Colonic mucosa (tissue), 4 donors: Measurements from ENCODE around the gene ABLIM2. TPM values are rescaled to one million over a fixed set of nuclear protein-coding genes. Genes with fewer than 3 reads are reported as not detected.

Source experiments
- DNase-seq: peaks from one replicate; pipeline ENCODE4 v3.0.0-alpha.2; 2020
- H3K27ac ChIP-seq: fragments of 200-600 bp; one replicate; pipeline ENCODE4 v1.8.0; 2021
- H3K27me3 ChIP-seq: fragments of 200-600 bp; one replicate; pipeline ENCODE4 v1.8.0; 2021
- H3K36me3 ChIP-seq: fragments of 200-600 bp; one replicate; pipeline ENCODE4 v1.8.0; 2021
- H3K4me1 ChIP-seq: fragments of 200-600 bp; one replicate; pipeline ENCODE4 v1.8.0; 2021; ENCODE audit warnings: mild to moderate bottlenecking
- H3K4me3 ChIP-seq: fragments of 200-600 bp; one replicate; pipeline ENCODE4 v1.8.0; 2021
- H3K9ac ChIP-seq, 2 donors: one replicate each; pipeline ENCODE4 v1.7.0; 2013; ENCODE audit warnings: control low read depth in 2 of 2, low read depth in 2 of 2, low read length in 2 of 2
- H3K9me3 ChIP-seq: fragments of 200-600 bp; one replicate; pipeline ENCODE4 v1.8.0; 2021
- intact Hi-C: fragments of 100-400 bp; cut with DNase I; formaldehyde crosslinking; loops from one replicate; pipeline ENCODE4 v1.14.1; 2022
- total RNA-seq, 2 donors: library from RNA; stranded (reverse); fragmentation: NEBNext Ultra II Directional in 1 of 2; extraction: Animal tissue kit (Norgen Biotek cat#: 25700) in 1 of 2; gene quantifications; one replicate each; pipeline ENCODE4 v1.2.1, GENCODE V29; 2021
- TF ChIP-seq, protein P1 (sequence below): fragments of 200-600 bp; IDR thresholded peaks from one replicate; pipeline ENCODE4 v1.8.0; 2022; ENCODE audit warnings: antibody characterized with exemption, mild to moderate bottlenecking
- donor health status: healthy.
- donor health status: DM: no; HTN: no; CAD: no.
- donor health status: DM: no; HTN: no; CAD: no.

The ABLIM2 gene
- total RNA-seq, 2 donors from 2014 or later = 11.1 to 11.5 TPM

DNA sequence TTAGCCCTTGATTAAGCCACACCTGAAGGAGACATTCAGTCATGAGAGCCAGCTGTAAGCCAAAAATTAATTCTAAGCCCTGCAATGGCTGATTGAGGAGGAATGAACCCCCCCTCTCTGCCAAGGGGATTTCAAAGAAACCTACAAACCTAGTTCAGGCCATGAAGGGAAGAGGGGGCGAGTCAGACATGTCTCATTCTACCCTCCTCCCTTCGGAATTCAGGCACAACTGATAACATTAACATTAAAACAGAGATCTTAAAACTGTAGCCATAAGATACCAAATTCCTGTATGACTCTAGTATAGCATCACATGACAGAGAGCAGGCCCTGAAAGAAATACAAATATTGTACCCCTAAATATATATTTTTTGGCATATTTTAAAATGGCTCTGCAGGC lies 178.6 kb downstream of the ABLIM2 start:
- no peaks in the 10 kb centered on the region for H3K36me3 ChIP-seq
- TF ChIP-seq, protein P1, sequence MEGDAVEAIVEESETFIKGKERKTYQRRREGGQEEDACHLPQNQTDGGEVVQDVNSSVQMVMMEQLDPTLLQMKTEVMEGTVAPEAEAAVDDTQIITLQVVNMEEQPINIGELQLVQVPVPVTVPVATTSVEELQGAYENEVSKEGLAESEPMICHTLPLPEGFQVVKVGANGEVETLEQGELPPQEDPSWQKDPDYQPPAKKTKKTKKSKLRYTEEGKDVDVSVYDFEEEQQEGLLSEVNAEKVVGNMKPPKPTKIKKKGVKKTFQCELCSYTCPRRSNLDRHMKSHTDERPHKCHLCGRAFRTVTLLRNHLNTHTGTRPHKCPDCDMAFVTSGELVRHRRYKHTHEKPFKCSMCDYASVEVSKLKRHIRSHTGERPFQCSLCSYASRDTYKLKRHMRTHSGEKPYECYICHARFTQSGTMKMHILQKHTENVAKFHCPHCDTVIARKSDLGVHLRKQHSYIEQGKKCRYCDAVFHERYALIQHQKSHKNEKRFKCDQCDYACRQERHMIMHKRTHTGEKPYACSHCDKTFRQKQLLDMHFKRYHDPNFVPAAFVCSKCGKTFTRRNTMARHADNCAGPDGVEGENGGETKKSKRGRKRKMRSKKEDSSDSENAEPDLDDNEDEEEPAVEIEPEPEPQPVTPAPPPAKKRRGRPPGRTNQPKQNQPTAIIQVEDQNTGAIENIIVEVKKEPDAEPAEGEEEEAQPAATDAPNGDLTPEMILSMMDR = no peak
- intact Hi-C loops = no loop called here
- no peaks in the 10 kb centered on the region for H3K9me3 ChIP-seq
- no peak overlapping the region for H3K4me3 ChIP-seq
- H3K9ac ChIP-seq = peak overlapping the region in 1 of 2 donors; percentile 28
- peak overlapping the region; percentile 88 for H3K27ac ChIP-seq
- no peak for DNase-seq
- no peaks in the 10 kb centered on the region for H3K27me3 ChIP-seq
- peaks cover 17% of the 10 kb centered on the region for H3K4me1 ChIP-seq

DNA sequence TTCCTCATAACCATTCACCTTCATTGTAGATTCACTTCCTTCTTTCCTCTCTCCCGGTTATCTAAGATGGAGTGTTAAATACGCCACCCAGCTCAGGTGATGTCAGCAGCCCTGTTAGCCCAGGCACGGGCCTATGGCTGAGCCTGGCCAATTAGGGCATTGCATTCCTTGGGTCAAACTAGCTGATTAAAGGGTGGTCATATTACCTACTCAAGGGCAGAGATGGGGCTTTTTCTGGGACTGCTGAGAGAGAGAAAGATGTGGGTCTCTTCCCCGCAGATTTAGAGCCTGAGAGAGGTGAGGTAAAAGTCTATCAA lies 179.0 kb downstream of the ABLIM2 start:
- intact Hi-C loops = no loop called here
- TF ChIP-seq, protein P1 = no peak
- Histone ChIP-seq H3K4me3 (no peak overlapping the region), H3K27me3 (no peaks in the 10 kb centered on the region), H3K9me3 (no peaks in the 10 kb centered on the region), H3K9ac (peak overlapping the region in 1 of 2 donors; percentile 82), H3K36me3 (no peaks in the 10 kb centered on the region), H3K27ac (peak overlapping the region; percentile 88), H3K4me1 (peaks cover 17% of the 10 kb centered on the region)
- DNase-seq = no peak

DNA sequence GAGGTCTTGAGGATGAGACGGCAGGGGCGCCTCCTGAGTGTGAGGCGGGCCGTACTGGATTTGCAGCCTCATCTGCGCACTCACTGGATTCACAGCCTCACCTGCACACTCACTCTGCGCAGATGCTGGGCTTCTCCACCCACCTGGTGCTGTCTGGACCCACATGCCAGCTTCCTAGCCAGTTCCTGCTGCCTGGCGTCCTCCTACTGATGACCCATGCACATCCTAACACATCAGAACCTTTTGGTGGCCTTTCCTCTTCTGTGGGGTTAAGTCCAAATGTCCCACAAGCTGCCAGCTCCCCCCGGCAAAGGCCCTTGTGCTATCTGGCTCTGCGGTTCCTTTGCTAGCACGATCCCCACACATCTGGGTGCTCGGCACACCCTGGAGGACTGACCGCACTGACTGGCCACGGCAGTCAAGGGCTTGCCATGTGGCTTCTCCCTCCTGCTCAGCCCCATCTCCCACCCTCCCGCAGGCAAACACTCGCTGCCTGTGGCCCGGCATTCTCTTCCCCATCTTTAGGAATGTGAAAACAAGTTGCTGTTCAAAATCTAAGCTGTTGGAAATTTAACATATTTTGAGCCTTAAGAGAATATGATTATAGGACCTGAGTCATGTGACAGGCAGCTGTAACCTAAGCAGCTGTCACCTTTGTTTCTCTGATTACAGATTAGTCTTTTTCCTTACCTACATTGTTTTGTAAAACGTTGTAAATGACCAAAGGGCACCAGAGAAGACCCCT lies 179.5 kb downstream of the ABLIM2 start:
- no peak for DNase-seq
- Histone ChIP-seq H3K4me3 (no peak overlapping the region), H3K9ac (peak overlapping the region; percentile 60 to 82), H3K4me1 (peaks cover 17% of the 10 kb centered on the region), H3K36me3 (no peaks in the 10 kb centered on the region), H3K27me3 (no peaks in the 10 kb centered on the region), H3K9me3 (no peaks in the 10 kb centered on the region), H3K27ac (peak overlapping the region; percentile 88)
- intact Hi-C loops = no loop called here
- TF ChIP-seq, protein P1 = no peak

DNA sequence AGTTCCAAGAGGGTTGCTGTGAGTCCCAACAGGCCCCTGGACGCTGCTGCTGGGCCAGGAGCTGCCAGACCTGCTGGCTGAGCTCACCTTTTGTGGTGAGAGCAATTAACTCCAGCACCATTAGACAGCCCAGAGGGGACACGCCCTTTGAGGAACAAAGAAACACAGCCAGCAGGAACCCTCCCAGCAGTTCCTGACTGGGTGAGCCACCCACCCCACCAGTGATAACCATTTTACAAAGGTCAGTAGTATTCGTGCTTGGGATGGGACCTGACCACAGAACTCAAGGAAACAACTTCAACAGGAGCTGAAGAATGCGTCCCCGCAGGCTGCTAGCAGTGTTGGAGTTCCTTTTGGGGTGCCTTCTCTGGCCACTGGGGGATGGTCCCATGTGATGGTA lies 180.1 kb downstream of the ABLIM2 start:
- H3K9me3 ChIP-seq = no peaks in the 10 kb centered on the region
- H3K4me3 ChIP-seq = no peak overlapping the region
- H3K36me3 ChIP-seq = no peaks in the 10 kb centered on the region
- DNase-seq = peak; percentile 86
- intact Hi-C loops = no loop called here
- TF ChIP-seq, protein P1 = no peak
- H3K9ac ChIP-seq = peak overlapping the region; percentile 60 to 82
- H3K27ac ChIP-seq = peak overlapping the region; percentile 88
- H3K27me3 ChIP-seq = no peaks in the 10 kb centered on the region
- H3K4me1 ChIP-seq = peaks cover 20% of the 10 kb centered on the region

DNA sequence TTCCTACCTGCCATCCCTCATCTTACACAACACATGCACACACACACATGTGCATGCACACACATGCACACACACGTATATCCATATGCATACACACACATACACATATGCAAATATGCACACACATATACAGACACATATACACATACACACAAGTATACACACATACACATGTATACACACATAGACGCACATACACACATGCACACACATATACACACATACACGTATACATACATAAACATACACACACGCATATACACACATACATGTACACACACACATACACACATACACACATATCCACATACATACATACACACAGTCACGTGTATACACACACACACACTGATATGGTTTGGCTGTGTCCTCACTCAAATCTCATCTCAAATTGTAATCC lies 182.0 kb downstream of the ABLIM2 start:
- H3K9ac ChIP-seq = no peak overlapping the region
- no peak for DNase-seq
- TF ChIP-seq, protein P1 = no peak
- H3K9me3 ChIP-seq = no peaks in the 10 kb centered on the region
- peaks cover 24% of the 10 kb centered on the region for H3K4me1 ChIP-seq
- H3K27me3 ChIP-seq = no peaks in the 10 kb centered on the region
- intact Hi-C loops = no loop called here
- H3K4me3 ChIP-seq = no peak overlapping the region
- peak overlapping the region; percentile 88 for H3K27ac ChIP-seq
- no peaks in the 10 kb centered on the region for H3K36me3 ChIP-seq
